HepG2 (cell line): ENCODE measurements around the gene USP7. TPM values are rescaled to one million over a fixed set of nuclear protein-coding genes. Genes with fewer than 3 reads are reported as not detected.

Experiments used
- ATF1 ChIP-seq: IDR thresholded peaks from 2 replicates; pipeline ENCODE4 v1.6.1; 2016; ENCODE audit warnings: mild to moderate bottlenecking, control low read depth
- ATF7-NPFF ChIP-seq: sonication (generic); formaldehyde crosslinking; IDR thresholded peaks from 2 replicates; pipeline ENCODE4 v1.8.1; 2023; ENCODE audit warnings: mild to moderate bottlenecking, low read depth, missing genetic modification reagents, moderate library complexity
- FOXP4 ChIP-seq: sonication (generic); formaldehyde crosslinking; IDR thresholded peaks from 2 replicates; pipeline ENCODE4 v1.4.0; 2020; ENCODE audit warnings: missing genetic modification reagents
- GTF3A ChIP-seq: sonication (generic); formaldehyde crosslinking; conservative IDR thresholded peaks from 2 replicates; pipeline ENCODE4 v1.4.0; 2020; ENCODE audit warnings: mild to moderate bottlenecking, missing genetic modification reagents
- JARID2 ChIP-seq: sonication (generic); formaldehyde crosslinking; IDR thresholded peaks from 2 replicates; pipeline ENCODE4 v1.8.1; 2023; ENCODE audit warnings: missing genetic modification reagents, inconsistent platforms; ENCODE audit not compliant: insufficient replicate concordance
- KAT8 ChIP-seq: IDR thresholded peaks from 2 replicates; pipeline ENCODE4 v1.6.1; 2016; ENCODE audit warnings: missing genetic modification reagents, missing compliant biosample characterization
- RNF2 ChIP-seq: fragments of 450-650 bp; conservative IDR thresholded peaks from 2 replicates; pipeline ENCODE4 v1.6.1; 2016; ENCODE audit warnings: low read depth
- STAT6 ChIP-seq: sonication (generic); formaldehyde crosslinking; IDR thresholded peaks from 2 replicates; pipeline ENCODE4 v1.4.0; 2020; ENCODE audit warnings: missing genetic modification reagents, mild to moderate bottlenecking, borderline replicate concordance
- THAP7 ChIP-seq: sonication (generic); formaldehyde crosslinking; IDR thresholded peaks from 2 replicates; pipeline ENCODE4 v1.8.1; 2023; ENCODE audit warnings: mild to moderate bottlenecking, missing genetic modification reagents
- ZBTB40 ChIP-seq, 2 experiments: fragments of 450-650 bp in 1 of 2; sonication (generic) in 1 of 2; formaldehyde crosslinking in 1 of 2; IDR thresholded peaks; 2 replicates each; pipeline versions ENCODE4 v1.6.1 to v1.8.0; 2016 to 2022; ENCODE audit warnings: antibody characterized with exemption in 1 of 2, mild to moderate bottlenecking in 1 of 2, missing genetic modification reagents in 1 of 2
- ZNF24 ChIP-seq: fragments of 450-650 bp; IDR thresholded peaks from 2 replicates; pipeline ENCODE4 v1.6.1; 2017; ENCODE audit warnings: antibody characterized with exemption, mild to moderate bottlenecking
- ZNF614 ChIP-seq: IDR thresholded peaks from 2 replicates; pipeline ENCODE4 v1.6.1; 2018; ENCODE audit warnings: missing biosample characterization, missing genetic modification reagents, inconsistent platforms, borderline replicate concordance
- ZSCAN20 ChIP-seq: sonication (generic); formaldehyde crosslinking; IDR thresholded peaks from 2 replicates; pipeline ENCODE4 v1.4.0; 2020; ENCODE audit warnings: missing genetic modification reagents, mild to moderate bottlenecking, borderline replicate concordance
- polyA plus RNA-seq, 8 experiments: library from polyadenylated mRNA; depleted of rRNA in 3 of 8; stranded (reverse) in 7 of 8; unstranded in 1 of 8; fragments of >200 nt; fragmentation: Illumina TruSeq in 4 of 8; extraction: Trizol in 4 of 8; gene quantifications; 2 replicates each; pipeline versions ENCODE4 v1.2.1 to v1.2.3, GENCODE V29; 2011 to 2016; ENCODE audit warnings: low read depth in 4 of 8, missing spikeins in 1 of 8, mixed read lengths in 1 of 8; ENCODE audit not compliant: insufficient read depth in 1 of 8
- total RNA-seq, 5 experiments: library from RNA; depleted of rRNA; stranded (reverse); fragments of >200 nt; fragmentation: Illumina TruSeq; extraction: Trizol; gene quantifications; 2 replicates each; pipeline ENCODE4 v1.2.3, GENCODE V29; 2016; ENCODE audit warnings: low read depth in 1 of 5

Gene USP7
- total and polyA plus RNA-seq, 2 of the 13 experiments (the other 11 are each of a cell fraction or from before 2014, with no cell fraction given) = 52.5 to 173 TPM

GRCh38 chr16:8959921-8960787 is 3.6 kb downstream of the USP7 start (continued):
- TF ChIP-seq THAP7 (CRISPR knock-in tag) (no peak), ZSCAN20 (CRISPR knock-in tag) (no peak), FOXP4 (CRISPR knock-in tag) (peak; percentile 85), ATF1 (CRISPR knock-in tag) (no peak), KAT8 (no peak; the same call in 1 of the 2 replicates), ATF7-NPFF (CRISPR knock-in tag) (peak; percentile 50; the same call in 1 of the 2 replicates), ZNF614 (CRISPR knock-in tag) (peak; percentile 64; the same call in 1 of the 2 replicates), ZBTB40 (IDR thresholded peaks at IDR 0.05) (no peak), ZBTB40 (CRISPR knock-in tag; IDR thresholded peaks at IDR 0.05) (peak; percentile 40; the same call in 1 of the 2 replicates), JARID2 (CRISPR knock-in tag) (no peak), GTF3A (CRISPR knock-in tag) (0 out of 2 replicates have a peak, but pooled peaks have one; percentile 31), RNF2 (no peak), STAT6 (CRISPR knock-in tag) (peak; percentile 72), ZNF24 (0 out of 2 replicates have a peak, but pooled peaks have one; percentile 18)
